Pons (tissue), 1 donor: Measurements from ENCODE around the gene RPA1.
"Not testable (repeated sequence)": the region's sequence is repeated elsewhere in the genome, so short reads cannot be mapped to it uniquely, and the experiment has no call there.

Experiments
- DNase-seq: peaks from one replicate; pipeline ENCODE4 v3.0.0-alpha.2; 2016; ENCODE audit warnings: low spot score

RPA1 gene

DNA sequence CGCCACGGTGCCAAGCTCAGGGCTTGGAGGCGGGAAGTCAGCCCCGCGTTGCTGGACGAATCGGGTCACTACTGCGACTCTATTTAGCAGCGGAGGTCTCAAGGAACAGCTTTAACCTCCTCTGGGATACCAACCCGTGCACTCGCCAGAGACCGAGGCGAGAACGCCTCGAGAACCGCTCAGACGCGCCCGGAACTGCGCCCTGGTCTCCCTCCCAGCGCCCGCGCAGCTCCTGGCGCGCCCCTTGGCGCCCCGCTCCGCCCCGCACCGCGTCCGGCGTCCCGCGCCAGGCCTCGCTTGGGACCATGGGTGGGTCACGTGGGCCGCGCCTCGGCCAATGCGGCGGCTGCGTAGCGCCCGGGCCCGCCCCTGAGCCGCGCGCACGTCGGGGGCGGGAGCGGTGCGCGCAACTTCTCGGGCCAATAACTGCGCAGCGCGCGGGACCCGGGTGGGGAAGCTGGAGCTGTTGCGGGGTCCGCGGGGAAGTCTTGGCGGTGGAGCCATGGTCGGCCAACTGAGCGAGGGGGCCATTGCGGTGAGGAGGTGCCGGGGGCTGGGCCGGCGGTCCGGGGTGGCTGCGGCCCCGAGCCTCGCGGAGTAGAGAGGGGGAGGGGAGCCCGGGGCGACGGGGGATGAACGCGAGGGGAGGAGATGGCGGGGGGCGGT, at the start of gene RPA1, which contains the start of gene SMYD4:
Gene RPA1, plus strand, starts transcription at position 414 of the 666 bp plus-strand sequence. Its CDS starts 89 bp downstream, at position 503.
Gene SMYD4, minus strand, starts transcription at position 311 of the 666 bp plus-strand sequence. CDS start 1,908 bp downstream, outside the sequence.
- peak; percentile 81 for DNase-seq

DNA sequence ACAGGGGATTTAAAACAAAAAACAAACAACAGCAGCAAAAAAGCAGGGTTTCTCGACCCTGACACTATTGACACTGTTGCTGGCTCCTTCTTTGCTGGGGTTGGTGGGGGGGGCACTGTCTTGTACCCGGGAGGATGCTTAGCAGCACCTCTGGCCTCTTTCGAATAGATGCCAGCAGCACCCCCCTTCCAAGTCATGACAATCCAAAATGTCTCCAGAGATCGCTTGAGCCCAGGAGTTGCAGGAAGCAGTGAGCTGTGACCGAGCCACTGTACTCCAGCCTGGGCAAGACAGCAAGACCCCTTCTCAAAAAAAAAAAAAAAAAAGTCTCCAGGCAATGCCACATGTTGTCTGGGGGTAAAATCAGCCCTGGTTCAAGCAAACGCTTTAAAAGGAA, 47.6 kb upstream of the RPA1 start:
- DNase-seq, result no peak

DNA sequence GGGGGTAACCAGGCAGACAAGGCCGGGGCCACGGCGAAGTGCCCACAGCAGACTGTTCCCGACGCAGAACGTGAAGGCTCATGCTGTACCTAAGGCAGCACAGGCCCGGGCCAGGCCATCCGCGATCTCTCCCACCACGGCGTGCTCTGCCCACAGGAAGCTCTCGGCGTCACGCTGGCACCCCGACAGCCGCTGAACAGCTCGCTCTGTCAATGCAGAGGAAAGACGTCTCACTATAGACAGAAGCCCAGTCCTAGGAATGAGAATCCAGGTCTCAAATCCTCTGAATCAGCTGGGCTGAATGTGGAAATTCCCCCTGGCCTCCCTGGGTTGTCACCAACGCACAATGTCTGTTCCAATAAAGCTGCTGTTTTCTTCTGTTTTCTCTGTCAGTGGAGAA, 46.5 kb upstream of the RPA1 start:
- no peak for DNase-seq

DNA sequence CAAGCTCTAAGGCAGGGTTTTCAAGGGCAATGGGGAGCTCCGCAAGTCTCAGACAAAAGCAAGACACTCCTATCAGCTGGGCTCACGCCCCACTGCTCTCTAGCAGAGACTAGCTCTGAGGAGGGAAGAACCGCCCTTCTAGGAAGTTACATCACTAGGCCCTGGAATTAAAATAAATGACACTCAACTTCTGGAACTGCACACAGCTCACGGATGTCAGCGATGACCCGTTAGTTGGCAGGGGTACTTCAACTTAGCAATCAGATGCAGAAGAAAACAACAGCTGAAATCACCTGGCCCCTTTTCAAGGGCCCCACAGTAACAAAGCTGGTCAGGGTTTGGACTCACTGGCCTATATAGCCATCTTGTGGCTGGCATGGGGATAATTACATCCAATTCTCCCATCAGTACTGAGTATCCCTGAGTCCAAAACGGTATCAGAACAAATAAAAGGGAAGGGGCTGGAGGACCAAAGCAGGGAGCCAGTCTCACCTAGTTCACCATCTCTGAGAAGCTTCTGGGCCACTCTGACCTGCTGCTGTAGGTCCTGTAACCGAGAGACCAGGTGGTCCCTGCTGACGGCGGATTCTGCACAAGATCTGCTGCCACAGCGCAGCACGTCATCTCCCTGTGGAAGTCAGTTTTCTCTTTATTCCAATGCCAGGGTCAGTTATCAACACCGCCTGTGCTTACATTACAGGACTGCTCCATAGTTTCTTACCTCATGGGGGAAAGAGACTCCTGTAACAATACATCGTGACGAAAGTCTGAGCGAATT, 45.8 kb upstream of the RPA1 start:
- DNase-seq, result peak; percentile 75

DNA sequence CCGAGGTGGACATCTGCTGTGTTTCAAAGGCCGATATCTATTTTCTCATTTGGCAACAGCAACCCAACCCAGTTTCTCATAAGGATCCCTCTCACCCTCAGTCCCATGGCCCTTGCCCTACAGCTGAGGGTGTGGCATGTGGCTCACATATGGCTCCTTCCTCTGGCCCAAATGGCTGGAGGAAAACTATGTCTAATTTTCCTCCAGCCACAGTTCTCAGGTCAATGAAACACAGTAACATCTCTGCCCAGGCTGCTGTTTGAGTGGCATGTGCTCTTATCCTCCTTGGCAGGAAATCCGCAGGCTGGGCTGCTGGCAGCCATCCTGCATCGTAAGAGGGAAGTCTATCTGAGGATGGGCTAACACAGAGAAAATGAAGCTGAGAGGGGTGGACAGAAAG, 43.9 kb upstream of the RPA1 start:
- DNase-seq, result peak; percentile 65

DNA sequence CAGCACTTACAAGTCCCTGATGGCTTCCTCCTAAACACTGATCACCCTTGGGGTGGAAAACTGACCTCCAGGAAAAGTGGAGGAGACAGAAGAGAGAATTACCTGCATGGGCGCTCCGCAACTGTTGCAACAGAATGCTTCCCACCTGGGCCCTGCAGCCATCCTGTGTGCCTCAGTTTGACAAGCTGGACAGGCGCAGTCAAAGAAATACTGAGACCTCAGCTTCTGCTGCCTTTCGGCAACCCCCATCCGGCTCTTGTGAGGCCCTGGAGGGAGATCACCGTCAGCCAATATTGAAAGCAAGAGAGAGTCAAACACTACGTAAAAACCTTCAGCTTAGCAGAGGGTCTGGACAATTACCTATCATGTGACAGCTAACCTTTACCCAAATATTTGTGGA, 43.1 kb upstream of the RPA1 start:
- peak; percentile 42 for DNase-seq

DNA sequence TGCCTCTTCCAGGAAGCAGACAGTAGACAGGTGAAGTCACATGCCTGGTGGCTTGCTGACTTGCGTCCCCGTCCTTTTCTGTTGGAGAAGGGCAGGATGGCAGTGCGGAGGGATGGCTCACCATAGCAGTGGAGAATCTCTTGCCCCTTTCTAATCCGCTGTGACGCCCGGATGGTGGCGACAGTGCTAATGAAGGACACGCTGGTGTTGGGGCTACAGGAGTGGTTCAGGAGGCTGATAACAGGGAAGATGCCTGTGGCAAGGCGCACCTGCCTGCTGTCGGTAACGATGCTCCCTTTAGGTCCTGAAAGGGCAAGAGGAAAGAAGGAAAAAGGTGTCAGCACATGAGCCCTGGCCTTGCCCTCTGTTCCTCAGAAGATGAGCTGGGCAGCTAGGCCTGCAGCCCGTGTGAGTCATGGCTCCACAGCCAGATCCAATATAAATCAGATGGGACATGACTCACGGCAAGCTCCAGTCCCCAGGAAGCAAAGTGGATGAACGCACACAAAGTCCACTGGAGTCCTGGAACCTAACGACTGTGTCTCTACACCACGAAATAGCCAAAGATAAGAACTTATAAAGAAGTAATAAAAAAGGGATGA, 42.4 kb upstream of the RPA1 start:
- no peak for DNase-seq

DNA sequence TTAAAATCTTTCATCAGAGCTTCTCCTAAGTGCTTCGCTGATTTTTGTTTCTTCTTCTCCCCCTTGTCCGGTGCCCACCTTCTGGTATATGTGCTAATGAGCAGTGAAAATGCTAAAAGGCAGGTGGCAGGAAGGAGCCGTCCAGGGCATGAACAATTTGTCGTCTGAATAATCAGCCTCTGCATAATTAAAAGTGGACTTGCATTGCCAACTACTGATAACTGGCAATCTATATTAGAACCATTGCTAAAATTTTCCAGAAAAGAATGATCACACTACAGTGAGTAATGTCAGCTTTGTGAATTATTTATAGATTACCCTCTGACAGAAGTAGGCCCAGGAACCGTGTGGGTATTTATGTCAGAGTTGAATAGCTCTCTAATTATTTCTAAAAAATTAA, 39.9 kb upstream of the RPA1 start:
- no peak for DNase-seq

DNA sequence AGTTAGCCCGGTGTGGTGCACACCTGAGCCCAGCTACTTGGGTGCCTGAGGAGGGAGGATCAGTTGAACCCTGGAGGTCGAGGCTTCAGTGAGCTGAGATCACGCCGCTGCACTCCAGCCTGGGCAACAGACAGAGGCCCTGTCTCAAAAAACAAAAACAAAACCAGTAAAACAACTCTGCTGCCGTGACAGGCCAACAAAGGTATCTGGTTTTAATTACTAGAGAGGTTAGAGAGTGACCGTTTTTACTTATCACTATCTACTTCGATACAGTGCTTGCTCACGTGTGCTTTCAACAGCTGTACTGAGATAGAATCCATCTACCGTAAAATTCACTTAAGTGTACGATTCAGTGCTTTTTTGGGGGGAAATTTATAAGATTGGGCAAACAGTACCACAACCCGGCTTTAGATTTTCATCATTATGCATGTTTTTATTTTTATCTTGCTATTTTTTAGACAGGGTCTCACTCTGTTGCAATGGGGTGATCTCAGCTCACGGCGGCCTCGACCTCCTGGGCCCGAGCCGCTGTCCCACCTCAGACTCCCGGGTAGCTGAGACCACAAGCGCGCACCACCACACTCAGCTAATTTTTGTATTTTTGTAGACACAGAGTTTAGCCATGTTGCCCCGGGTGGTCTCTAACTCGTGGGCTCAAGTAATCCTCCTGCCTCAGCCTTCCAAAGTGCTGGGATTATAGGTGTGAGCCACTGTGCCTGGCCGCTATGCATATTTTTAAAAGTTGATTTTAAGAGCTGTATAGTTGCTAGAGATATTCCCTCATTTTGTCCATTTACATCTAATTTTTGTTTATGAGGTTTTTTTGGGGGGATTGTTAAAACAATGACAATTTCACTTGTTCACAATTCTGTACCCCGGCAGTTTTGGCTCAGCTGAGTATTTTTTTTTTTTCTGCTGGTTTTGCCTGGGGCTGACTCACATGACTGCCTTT, 37.0 kb upstream of the RPA1 start:
- DNase-seq, result no peak

DNA sequence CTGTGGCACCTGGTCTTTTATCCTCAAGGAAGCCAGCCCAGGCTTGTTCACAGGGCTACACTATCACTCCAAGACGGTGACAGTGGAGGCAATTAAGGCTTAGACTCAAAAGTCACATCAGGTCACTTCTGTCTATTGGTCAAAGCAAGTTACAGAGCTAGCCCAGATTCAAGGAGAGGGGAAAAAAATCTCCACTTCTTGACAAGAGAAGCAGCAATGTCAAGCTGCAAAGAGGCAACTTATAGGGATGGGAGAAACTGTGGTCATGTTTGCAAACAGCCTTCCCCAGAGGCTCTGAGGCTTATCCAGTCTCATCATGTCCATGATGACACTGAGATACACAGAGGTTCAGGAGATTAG, 36.4 kb upstream of the RPA1 start:
- no peak for DNase-seq

DNA sequence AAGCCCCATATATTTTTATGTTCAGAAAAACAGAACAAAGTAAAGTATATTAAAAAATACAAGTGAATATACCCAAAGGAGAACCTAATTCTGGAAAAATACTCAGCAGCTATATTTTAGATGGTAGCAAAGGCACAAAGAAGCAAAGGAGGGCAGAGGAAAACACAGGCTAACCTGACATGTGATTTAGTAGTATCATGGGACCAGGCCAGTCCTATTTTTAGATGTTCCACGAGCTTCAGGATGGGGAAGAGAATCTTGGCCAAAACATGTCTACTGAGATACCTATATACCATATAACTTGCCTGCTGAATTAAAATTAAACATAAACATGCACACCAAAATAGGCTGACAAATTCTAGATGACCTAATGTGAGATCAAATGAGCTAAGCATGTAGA, 33.0 kb upstream of the RPA1 start:
- DNase-seq, result peak; percentile 69

DNA sequence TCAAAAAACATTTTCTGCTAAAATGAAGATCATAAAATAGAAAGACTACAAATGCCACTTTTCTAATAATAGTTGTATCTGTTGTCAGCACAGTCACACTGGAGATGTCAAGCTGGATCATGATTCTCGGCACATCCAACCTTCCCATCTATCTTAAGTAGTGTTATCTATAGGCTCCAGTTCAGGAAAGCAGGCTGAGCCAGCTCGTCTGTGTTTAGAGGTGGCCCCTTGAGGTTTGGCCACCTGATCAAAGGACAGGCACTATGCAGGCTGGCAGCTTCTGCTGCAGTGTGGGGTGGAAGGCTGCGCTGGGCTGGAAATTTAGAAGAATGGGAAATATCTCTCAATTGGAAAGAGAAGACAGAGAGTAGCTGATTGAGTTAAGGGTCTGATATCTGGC, 32.5 kb upstream of the RPA1 start:
- DNase-seq, result no peak

DNA sequence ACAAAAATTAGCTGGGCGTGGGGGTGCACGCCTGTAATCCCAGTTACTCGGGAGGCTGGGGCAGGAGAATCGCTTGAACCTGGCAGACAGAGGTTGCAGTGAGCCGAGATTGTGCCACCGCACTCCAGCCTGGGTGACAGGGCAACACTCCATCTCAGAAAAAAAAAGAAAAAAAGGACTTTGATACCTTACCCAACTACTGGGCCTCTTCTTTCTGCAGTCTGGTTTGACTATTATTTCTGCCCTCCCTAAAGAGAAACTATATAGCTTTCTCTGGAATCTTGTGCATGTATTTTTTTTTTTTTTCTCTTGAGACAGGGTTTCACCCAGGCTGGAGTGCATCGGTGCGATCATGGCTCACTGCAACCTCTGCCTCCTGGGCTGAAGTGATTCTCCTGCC, 32.0 kb upstream of the RPA1 start:
- DNase-seq, result not testable (repeated sequence)

DNA sequence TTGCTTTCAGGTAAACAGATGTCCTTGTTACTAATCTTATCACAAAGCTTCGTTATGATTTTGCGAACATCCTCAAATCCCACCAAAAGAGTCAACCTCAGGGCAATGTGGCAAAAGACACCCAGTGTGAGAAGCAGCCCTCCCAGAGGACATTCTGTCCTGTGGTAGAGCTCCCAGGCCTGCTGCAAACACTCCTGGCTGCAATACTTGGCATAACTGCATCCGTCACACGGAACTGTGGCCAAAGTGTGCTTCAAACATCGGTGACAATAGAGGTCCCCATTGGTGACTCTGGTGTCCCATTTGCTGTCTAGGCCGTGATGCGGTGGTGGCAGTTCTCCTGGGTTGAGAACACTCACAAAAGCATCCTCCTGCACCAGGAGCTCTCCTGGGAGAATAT, 29.6 kb upstream of the RPA1 start:
- DNase-seq, result no peak

DNA sequence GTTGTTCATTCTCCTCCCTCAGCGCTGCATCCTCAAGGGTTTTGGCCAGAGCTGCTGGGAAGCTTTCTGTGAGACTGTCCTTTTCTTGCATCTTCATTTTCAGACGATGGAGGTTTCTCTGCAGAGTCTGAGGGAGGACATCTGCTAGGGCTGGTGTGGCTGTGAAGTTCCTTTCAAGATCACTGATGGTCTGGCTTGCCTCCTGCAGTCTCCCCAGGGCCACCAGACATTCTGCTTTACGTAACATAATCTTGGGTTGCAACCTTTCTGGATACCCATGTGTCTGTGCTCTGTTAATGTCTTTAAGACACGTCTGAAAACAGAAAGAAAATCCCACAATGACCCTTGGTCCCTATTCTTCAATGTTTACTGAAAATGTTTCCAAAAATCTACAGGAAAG, 29.1 kb upstream of the RPA1 start:
- DNase-seq, result no peak

DNA sequence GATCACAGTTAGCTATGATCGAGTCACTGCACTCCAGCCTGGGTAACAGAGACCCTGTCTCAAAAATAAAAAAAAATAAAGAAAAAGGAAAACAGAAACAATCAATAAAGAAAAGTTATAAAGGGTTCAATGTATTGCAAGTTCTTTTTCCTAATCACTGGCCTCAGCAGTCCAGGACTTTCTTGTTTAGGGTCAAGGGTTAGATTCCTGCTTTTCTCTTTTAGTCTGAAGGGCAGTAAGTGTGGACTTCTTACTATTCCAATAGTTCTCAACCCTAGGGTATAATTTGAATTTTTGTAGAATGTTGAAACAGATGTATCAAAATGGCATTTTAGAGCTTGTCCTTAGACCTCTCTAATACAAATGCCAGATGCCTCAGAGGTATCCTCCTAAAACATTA, 27.4 kb upstream of the RPA1 start:
- DNase-seq, result no peak

DNA sequence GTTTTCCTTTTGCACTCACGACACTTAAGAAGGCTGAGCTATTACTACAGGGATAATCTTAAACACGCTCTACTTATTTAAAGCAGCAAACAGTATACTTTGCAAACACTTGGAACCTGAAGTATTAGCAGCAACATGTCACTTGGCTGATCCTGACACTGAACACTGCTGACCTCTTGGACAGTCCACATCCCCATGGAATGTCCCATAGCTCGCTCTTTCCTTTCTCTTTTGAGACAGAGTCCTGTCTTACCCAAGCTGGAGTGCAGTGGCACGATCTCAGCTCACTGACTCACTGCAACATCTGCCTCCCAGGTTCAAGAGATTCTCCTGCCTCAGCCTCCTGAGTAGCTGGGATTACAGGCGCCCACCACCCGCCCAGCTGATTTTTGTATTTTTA, 26.5 kb upstream of the RPA1 start:
- no peak for DNase-seq

DNA sequence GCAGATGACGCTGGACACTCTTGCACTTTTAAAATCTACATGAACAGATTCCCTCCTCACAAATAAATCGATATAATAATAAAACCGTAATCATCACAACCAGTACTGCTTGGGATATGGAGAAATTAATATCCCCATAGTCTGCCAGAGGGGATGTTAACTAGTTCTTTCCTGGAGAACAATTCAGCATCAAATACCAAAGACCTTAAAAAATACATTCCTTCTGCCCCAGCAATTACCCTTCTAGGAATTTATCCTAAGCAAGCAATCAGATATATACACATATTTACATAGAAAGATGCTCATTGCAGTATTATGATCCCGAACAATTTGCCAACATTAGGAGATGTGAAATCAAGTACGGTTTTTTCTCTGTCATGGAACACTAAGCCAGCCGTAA, 21.9 kb upstream of the RPA1 start:
- no peak for DNase-seq

DNA sequence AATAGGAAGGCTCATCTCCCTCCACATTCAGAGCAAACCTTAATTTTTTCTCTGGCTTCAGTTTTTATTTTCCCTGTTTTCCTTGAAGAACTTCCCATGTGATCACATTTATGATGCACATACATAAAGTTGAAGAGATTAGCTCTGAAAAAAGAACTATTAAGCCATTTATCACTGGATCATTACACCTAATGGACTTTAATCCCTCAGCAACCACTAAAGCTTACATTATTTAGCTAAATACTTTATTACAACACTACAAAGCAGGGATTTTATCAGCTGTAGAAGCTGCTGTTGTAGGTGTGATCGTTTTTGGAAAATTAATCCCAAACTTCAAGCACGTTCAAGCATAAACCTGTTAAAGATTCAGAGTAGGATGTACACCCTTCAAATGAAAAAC, 21.2 kb upstream of the RPA1 start:
- DNase-seq, result no peak

DNA sequence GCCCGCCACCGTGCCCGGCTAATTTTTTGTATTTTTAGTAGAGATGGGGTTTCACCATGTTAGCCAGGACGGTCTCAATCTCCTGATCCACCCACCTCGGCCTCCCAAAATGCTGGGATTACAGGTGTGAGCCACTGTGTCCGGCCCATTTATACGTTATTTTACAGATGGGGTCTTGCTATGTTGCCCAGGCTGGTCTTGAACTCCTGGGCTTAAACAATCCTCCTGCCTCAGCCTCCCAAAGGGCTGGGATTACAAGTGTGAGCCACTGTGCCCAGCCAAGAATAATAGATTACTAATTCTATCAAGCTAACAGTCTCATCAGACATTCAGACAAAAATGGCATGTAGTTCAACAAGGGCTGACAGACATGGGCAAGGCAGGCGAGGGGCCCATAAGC, 20.0 kb upstream of the RPA1 start:
- not testable (repeated sequence) for DNase-seq

DNA sequence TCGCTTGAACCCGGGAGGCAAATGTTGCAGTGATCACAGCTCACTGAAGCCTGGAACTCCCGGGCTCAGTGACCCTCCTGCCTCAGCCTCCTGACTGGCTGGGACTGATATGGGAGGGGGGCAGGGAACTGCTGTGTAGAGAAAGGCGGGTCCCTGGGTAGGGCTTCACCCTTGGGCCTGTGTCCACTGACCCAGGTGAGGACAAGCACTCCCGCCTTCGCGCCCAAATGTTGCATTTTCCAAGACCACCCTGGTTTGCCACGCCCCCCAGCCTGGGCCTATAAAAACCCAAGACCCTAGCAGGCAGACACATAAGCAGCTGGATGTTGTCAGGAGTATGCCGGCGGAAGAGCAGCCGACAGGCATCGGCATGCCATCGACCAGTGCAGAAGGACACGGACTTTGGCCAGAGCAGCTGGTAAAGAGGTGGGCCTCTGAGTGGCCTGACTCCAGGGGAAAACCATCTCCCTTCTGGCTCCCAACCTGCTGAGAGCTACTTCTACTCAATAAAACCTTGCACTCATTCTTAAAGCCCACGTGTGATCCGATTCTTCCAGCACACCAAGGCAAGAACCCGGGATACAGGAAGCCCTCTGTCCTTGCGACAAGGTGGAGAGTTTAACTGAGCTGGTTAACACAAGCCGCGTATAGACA, 19.2 kb upstream of the RPA1 start:
- no peak for DNase-seq

DNA sequence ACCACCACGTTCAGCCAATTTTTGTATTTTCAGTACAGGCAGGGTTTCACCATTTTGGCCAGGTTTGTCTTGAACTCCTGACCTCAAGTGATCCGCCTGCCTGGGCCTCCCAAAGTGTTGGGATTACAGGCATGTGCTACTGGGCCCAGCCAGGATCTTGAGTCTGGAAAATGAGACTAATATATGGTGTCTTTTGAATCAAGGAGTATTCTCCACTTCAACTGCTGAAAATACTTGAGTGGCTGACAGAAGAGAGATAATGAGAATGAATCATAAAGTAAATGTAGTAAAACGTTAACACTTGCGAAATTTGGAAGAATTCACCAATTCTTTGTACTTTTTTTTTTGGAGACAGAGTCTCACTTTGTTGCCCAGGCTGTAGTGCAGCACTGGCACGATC, 16.7 kb upstream of the RPA1 start:
- DNase-seq, result no peak
